HG02610 (cell line): ENCODE measurements around the gene DLG5.
"Not testable (repeated sequence)": the region's sequence is repeated elsewhere in the genome, so short reads cannot be mapped to it uniquely, and the experiment has no call there.

Experiments used
- ATAC-seq: cut with Tn5 transposase; IDR thresholded peaks from one replicate; pipeline ENCODE4 v1.9.1; 2021; ENCODE audit warnings: mild to moderate bottlenecking, moderate library complexity; ENCODE audit not compliant: unreplicated experiment

DLG5 gene

GRCh38 chr10:77772852-77773600 lies 153.5 kb downstream of the DLG5 start:
- ATAC-seq: not testable (repeated sequence)

- ATAC-seq: no peak
Observed at GRCh38 chr10:77771851-77772250, 154.7 kb downstream of the DLG5 start.

GRCh38 chr10:77771450-77771849 lies 155.1 kb downstream of the DLG5 start:
- ATAC-seq: no peak

- no peak for ATAC-seq
Observed at GRCh38 chr10:77770868-77771175, 155.7 kb downstream of the DLG5 start.

- no peak for ATAC-seq
Observed at GRCh38 chr10:77770081-77770867, 156.3 kb downstream of the DLG5 start.

GRCh38 chr10:77768039-77768438 lies 158.5 kb downstream of the DLG5 start:
- no peak for ATAC-seq

- no peak for ATAC-seq
Observed at GRCh38 chr10:77763453-77764430, 162.8 kb downstream of the DLG5 start.

- ATAC-seq: not testable (repeated sequence)
Observed at GRCh38 chr10:77758406-77758805, 168.1 kb downstream of the DLG5 start.

GRCh38 chr10:77756319-77757232 lies 170.0 kb downstream of the DLG5 start:
- ATAC-seq: no peak

- ATAC-seq: no peak
Observed at GRCh38 chr10:77746047-77746707, 180.4 kb downstream of the DLG5 start.

- ATAC-seq: no peak
Observed at GRCh38 chr10:77744245-77744644, 182.3 kb downstream of the DLG5 start.

- no peak for ATAC-seq
Observed at GRCh38 chr10:77742172-77742571, 184.4 kb downstream of the DLG5 start.

- no peak for ATAC-seq
Observed at GRCh38 chr10:77741746-77742145, 184.8 kb downstream of the DLG5 start.
